Endodermal cell (in vitro differentiated cells): Measurements from ENCODE around the gene MRAP. TPM values are rescaled to one million over a fixed set of nuclear protein-coding genes. Genes with fewer than 3 reads are reported as not detected.

ENCODE experiments used
- DNase-seq: peaks from one replicate; pipeline ENCODE4 v3.0.0-alpha.2; 2017
- H3K27ac ChIP-seq: 2 replicates; pipeline ENCODE4 v1.5.1; 2013; ENCODE audit warnings: mild to moderate bottlenecking, low read depth, low read length, moderate library complexity
- H3K27me3 ChIP-seq: 2 replicates; pipeline ENCODE4 v1.6.1; 2013; ENCODE audit warnings: mild to moderate bottlenecking, low read length, moderate library complexity; ENCODE audit not compliant: insufficient read depth, control insufficient read depth, poor library complexity, severe bottlenecking
- H3K36me3 ChIP-seq: 2 replicates; pipeline ENCODE4 v1.7.0; 2013; ENCODE audit warnings: mild to moderate bottlenecking, low read length, moderate library complexity; ENCODE audit not compliant: control insufficient read depth, insufficient read depth
- H3K4me1 ChIP-seq: one replicate; pipeline ENCODE4 v1.7.0; 2013; ENCODE audit warnings: low read length; ENCODE audit not compliant: control insufficient read depth, insufficient read depth
- H3K4me3 ChIP-seq: 2 replicates; pipeline ENCODE4 v1.5.1; 2013; ENCODE audit warnings: mild to moderate bottlenecking, low read length, moderate library complexity
- H3K9ac ChIP-seq: 2 replicates; pipeline ENCODE4 v1.6.1; 2013; ENCODE audit warnings: mild to moderate bottlenecking, low read length, moderate library complexity; ENCODE audit not compliant: poor library complexity, severe bottlenecking; ENCODE audit errors: extremely low read depth
- H3K9me3 ChIP-seq: 2 replicates; pipeline ENCODE4 v1.6.1; 2013; ENCODE audit warnings: mild to moderate bottlenecking, low read length, moderate library complexity; ENCODE audit not compliant: control insufficient read depth
- H3K27ac Mint-ChIP-seq: 2 replicates; pipeline ENCODE4 v1.8.0; 2020; ENCODE audit warnings: mixed read lengths
- H3K27me3 Mint-ChIP-seq: 2 replicates; pipeline ENCODE4 v1.8.0; 2021; ENCODE audit warnings: mild to moderate bottlenecking, mixed read lengths; ENCODE audit not compliant: insufficient read depth
- H3K36me3 Mint-ChIP-seq: 2 replicates; pipeline ENCODE4 v1.8.0; 2020; ENCODE audit warnings: low read depth, mixed read lengths
- H3K4me1 Mint-ChIP-seq: 2 replicates; pipeline ENCODE4 v1.8.0; 2020; ENCODE audit warnings: mixed read lengths
- H3K4me3 Mint-ChIP-seq: 2 replicates; pipeline ENCODE4 v1.8.0; 2020; ENCODE audit warnings: mild to moderate bottlenecking, moderate library complexity, mixed read lengths
- H3K9me3 Mint-ChIP-seq: 2 replicates; pipeline ENCODE4 v1.8.0; 2020; ENCODE audit warnings: mild to moderate bottlenecking, mixed read lengths
- CTCF ChIP-seq: fragments of 200-600 bp; sonication (generic); conservative IDR thresholded peaks from 2 replicates; pipeline ENCODE4 v1.5.0; 2021; ENCODE audit warnings: antibody characterized with exemption, mild to moderate bottlenecking
- WGBS, 2 experiments: methylation state at CpG; one replicate each; pipeline versions ENCODE4 v1.1.5 to v1.1.7; 2013; ENCODE audit warnings: missing lambda C conversion rate in 2 of 2, mixed read lengths in 1 of 2; ENCODE audit not compliant: insufficient coverage in 1 of 2, insufficient read length in 1 of 2; 5-methylcytosine and 5-hydroxymethylcytosine counted together
- total RNA-seq, 2 donors: library from RNA; stranded (reverse); fragmentation: NEBNext Ultra II Directional in 1 of 2; extraction: Animal tissue kit (Norgen Biotek cat#: 25700) in 1 of 2; gene quantifications; 2 replicates in 1 of 2; 3 replicates in 1 of 2; pipeline ENCODE4 v1.2.1, GENCODE V29; 2021

Gene MRAP
- total RNA-seq, 2 donors from 2014 or later, result not detected

- Histone ChIP-seq H3K4me1 (no peaks in the 10 kb centered on the region), H3K4me3 (no peak overlapping the region), H3K36me3 (peaks cover 13% of the 10 kb centered on the region), H3K27me3 (no peaks in the 10 kb centered on the region), H3K9me3 (no peaks in the 10 kb centered on the region), H3K27ac (no peak overlapping the region), H3K9ac (no peak overlapping the region)
- Mint-ChIP-seq H3K9me3 (no peaks in the 10 kb centered on the region), H3K27ac (no peak overlapping the region), H3K36me3 (peaks cover 12% of the 10 kb centered on the region), H3K27me3 (no peaks in the 10 kb centered on the region), H3K4me1 (peaks cover 7% of the 10 kb centered on the region), H3K4me3 (no peak overlapping the region)
- DNase-seq, result no peak
- 84% methylated on average over 1 of the region's 2 CpGs; no CpG with 5 or more reads in 1 of the 2 experiments for WGBS, 2 experiments
- no peak for TF ChIP-seq CTCF
These were observed 2.9 kb downstream of the MRAP start for GRCh38 chr21:32301596-32301995.

GRCh38 chr21:32302560-32302959 lies 3.9 kb downstream of the MRAP start:
- Mint-ChIP-seq H3K4me3 (no peak overlapping the region), H3K9me3 (no peaks in the 10 kb centered on the region), H3K36me3 (peaks cover 13% of the 10 kb centered on the region), H3K27me3 (no peaks in the 10 kb centered on the region), H3K4me1 (peaks cover 8% of the 10 kb centered on the region), H3K27ac (no peak overlapping the region)
- no peaks in the 10 kb centered on the region for H3K4me1 ChIP-seq
- H3K4me3 ChIP-seq, result no peak overlapping the region
- TF ChIP-seq CTCF, result no peak
- H3K27me3 ChIP-seq, result no peaks in the 10 kb centered on the region
- no peak overlapping the region for H3K9ac ChIP-seq
- no peak overlapping the region for H3K27ac ChIP-seq
- no peaks in the 10 kb centered on the region for H3K9me3 ChIP-seq
- 85 to 93% methylated on average over 2 to 6 of the region's 6 CpGs for WGBS, 2 experiments
- no peak for DNase-seq
- H3K36me3 ChIP-seq, result peaks cover 15% of the 10 kb centered on the region

- no peaks in the 10 kb centered on the region for H3K9me3 Mint-ChIP-seq
- 88% methylated on average over 1 of the region's 1 CpG; no CpG with 5 or more reads in 1 of the 2 experiments for WGBS, 2 experiments
- H3K4me3 Mint-ChIP-seq, result no peak overlapping the region
- Histone ChIP-seq H3K9me3 (no peaks in the 10 kb centered on the region), H3K27me3 (no peaks in the 10 kb centered on the region), H3K27ac (no peak overlapping the region), H3K4me1 (no peaks in the 10 kb centered on the region), H3K9ac (no peak overlapping the region), H3K36me3 (peaks cover 15% of the 10 kb centered on the region), H3K4me3 (no peak overlapping the region)
- DNase-seq, result no peak
- no peaks in the 10 kb centered on the region for H3K27me3 Mint-ChIP-seq
- H3K4me1 Mint-ChIP-seq, result peaks cover 8% of the 10 kb centered on the region
- H3K36me3 Mint-ChIP-seq, result peaks cover 15% of the 10 kb centered on the region
- TF ChIP-seq CTCF, result no peak
- no peak overlapping the region for H3K27ac Mint-ChIP-seq
These were observed 4.7 kb downstream of the MRAP start for GRCh38 chr21:32303385-32303784.
